HUES6 (cell line): Measurements from ENCODE around the gene FAM110C.
"Not testable (repeated sequence)": the region's sequence is repeated elsewhere in the genome, so short reads cannot be mapped to it uniquely, and the experiment has no call there.

ENCODE experiments used
- H3K27ac ChIP-seq: 2 replicates; pipeline ENCODE4 v1.7.0; 2013; ENCODE audit warnings: low read depth, mild to moderate bottlenecking, low read length, inconsistent platforms
- H3K27me3 ChIP-seq: 2 replicates; pipeline ENCODE4 v1.6.1; 2013; ENCODE audit warnings: low read length; ENCODE audit not compliant: control insufficient read depth, insufficient read depth
- H3K36me3 ChIP-seq: 2 replicates; pipeline ENCODE4 v1.6.1; 2013; ENCODE audit warnings: low read length; ENCODE audit not compliant: control insufficient read depth, insufficient read depth
- H3K4me1 ChIP-seq: 2 replicates; pipeline ENCODE4 v1.6.1; 2013; ENCODE audit warnings: low read length; ENCODE audit not compliant: control insufficient read depth, insufficient read depth
- H3K4me3 ChIP-seq: 2 replicates; pipeline ENCODE4 v1.5.1; 2013; ENCODE audit warnings: low read depth, low read length
- H3K9ac ChIP-seq: one replicate; pipeline ENCODE4 v1.6.1; 2013; ENCODE audit warnings: mild to moderate bottlenecking, low read length
- H3K9me3 ChIP-seq: 2 replicates; pipeline ENCODE4 v1.6.1; 2013; ENCODE audit warnings: low read depth, low read length; ENCODE audit not compliant: control insufficient read depth, insufficient read depth

Gene FAM110C

DNA sequence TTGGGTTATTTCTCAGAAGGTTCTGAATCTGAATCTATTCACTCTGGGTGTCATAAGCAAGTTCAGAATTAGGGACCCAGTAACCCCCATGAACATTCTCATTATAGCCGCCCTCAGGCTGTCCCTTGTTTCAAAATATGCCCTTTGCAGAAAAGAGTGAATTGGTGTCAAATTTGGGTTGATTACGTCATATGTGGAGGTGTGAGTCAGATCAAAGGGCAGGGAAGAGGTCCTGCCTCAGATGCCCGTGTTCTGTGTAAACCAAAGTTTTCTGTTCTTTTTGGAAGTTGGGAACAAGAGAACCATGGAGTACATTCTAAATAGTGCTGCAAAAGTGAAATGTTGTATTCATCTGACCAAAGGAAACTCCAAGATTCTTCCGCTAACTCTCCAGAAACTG, 5.8 kb downstream of the FAM110C start:
- H3K36me3 ChIP-seq = no peaks in the 10 kb centered on the region; the same call in 1 of the 2 replicates
- H3K27ac ChIP-seq = no peak overlapping the region
- H3K27me3 ChIP-seq = peaks cover 27% of the 10 kb centered on the region
- H3K4me1 ChIP-seq = peaks cover 14% of the 10 kb centered on the region
- H3K9me3 ChIP-seq = no peaks in the 10 kb centered on the region
- H3K4me3 ChIP-seq = no peak overlapping the region
- H3K9ac ChIP-seq = no peak overlapping the region

DNA sequence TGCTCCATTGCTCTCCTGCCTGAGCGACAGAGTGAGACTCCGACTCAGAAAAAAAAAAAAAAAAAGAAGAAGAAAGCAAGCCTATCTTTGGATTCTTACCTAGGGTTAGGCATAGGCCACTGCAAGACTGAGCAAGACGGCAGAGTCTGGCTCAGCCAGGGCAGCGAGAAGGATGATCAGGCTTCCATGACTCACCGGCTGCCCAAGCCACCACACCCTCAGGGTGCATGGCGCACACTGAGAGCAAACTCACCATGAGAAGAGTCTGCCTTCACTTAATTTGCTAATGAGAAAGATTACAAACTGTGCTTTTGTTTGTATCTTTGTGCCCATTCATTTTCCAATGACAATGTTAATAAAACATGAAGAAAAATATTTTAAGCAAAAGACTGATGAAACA, 8.2 kb downstream of the FAM110C start:
- H3K27me3 ChIP-seq = peaks cover 4% of the 10 kb centered on the region; the same call in 1 of the 2 replicates
- H3K9me3 ChIP-seq = no peaks in the 10 kb centered on the region
- H3K4me3 ChIP-seq = no peak overlapping the region
- no peak overlapping the region for H3K27ac ChIP-seq
- H3K9ac ChIP-seq = no peak overlapping the region
- H3K4me1 ChIP-seq = peaks cover 10% of the 10 kb centered on the region
- no peaks in the 10 kb centered on the region; the same call in 1 of the 2 replicates for H3K36me3 ChIP-seq

DNA sequence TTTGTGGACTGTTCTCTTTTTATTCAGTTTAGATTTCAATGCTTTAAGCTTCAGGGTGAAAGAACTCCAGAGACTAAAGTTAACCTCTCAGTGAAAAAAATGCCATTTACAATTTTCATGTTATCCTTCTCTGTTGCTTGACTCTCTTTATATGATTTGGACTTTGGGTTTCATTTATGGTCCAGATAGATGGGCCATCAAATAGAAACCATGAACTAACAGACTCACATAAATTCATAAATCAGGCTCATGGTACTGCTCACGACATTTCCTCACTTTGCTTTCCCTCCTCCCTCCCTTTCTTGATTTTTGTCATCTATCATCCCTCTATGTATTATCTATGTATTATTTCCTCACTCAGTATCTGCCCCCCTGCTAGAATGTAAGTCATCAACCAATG, 10.0 kb downstream of the FAM110C start:
- H3K4me3 ChIP-seq = no peak overlapping the region
- H3K36me3 ChIP-seq = no peaks in the 10 kb centered on the region; the same call in 1 of the 2 replicates
- H3K9me3 ChIP-seq = no peaks in the 10 kb centered on the region
- no peaks in the 10 kb centered on the region for H3K27me3 ChIP-seq
- no peak overlapping the region for H3K27ac ChIP-seq
- no peak overlapping the region for H3K9ac ChIP-seq
- peaks cover 10% of the 10 kb centered on the region for H3K4me1 ChIP-seq

DNA sequence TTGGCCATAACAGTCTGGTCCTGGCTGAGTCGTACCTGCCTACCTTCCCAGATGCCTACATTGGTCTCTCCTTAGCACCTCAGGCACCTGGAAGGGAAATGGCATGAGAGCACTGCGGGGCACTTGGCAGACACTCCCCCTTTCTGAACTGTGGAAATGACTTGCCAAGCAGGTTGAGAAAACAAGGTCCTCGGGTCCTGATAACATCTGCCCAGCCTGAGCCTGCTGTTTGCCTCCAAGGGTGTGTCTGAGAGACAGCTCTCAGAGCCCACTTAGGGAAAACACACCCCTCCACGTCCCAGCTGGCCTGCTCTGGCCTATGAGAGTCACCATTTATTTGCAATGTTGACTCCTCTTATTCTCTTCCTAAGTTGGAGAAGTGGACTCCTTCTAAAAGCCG, 10.5 kb downstream of the FAM110C start:
- H3K27me3 ChIP-seq = no peaks in the 10 kb centered on the region
- no peaks in the 10 kb centered on the region; the same call in 1 of the 2 replicates for H3K36me3 ChIP-seq
- H3K4me3 ChIP-seq = no peak overlapping the region
- no peak overlapping the region for H3K9ac ChIP-seq
- no peak overlapping the region for H3K27ac ChIP-seq
- peaks cover 10% of the 10 kb centered on the region for H3K4me1 ChIP-seq
- no peaks in the 10 kb centered on the region for H3K9me3 ChIP-seq

DNA sequence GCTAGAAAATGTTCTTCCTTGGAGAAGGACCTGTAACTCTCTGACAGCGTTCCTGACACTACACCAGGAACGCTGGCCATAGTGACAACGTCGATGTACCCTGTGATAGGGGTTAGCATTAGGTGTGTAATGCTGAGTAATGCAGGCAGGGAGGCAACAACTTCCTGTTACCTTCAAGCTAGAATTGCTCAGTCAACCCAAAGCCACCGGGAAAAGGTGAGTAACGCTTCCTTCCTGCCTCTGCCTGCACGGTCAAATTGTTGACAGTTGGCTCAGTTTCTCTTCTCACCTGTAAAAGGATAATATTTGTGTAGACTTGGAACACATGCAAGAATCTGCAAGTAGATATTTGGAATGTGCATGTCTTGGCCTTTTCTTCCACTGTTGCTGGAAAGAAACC, 12.7 kb downstream of the FAM110C start:
- H3K4me1 ChIP-seq = peaks cover 6% of the 10 kb centered on the region
- H3K4me3 ChIP-seq = no peak overlapping the region
- no peak overlapping the region for H3K27ac ChIP-seq
- H3K27me3 ChIP-seq = no peaks in the 10 kb centered on the region
- no peak overlapping the region for H3K9ac ChIP-seq
- H3K36me3 ChIP-seq = no peaks in the 10 kb centered on the region
- no peaks in the 10 kb centered on the region for H3K9me3 ChIP-seq

DNA sequence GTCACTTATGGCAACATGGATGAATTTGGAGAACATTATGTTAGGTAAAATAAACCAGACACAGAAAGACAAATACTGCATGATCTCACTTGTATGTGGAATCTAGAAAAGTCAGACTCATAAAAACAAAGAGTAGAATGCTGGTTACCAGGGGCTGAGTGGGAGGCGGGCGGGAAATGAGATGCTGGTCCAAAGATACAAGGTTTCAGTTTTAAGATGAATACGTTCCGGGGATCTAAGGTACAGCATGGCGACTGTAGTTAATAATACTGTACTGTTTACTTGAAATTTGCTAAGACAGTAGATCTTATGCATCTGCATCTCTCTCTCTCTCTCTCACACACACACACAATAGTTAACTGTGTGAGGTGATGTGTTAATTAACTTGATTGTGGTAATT, 14.2 kb downstream of the FAM110C start:
- H3K36me3 ChIP-seq = no peaks in the 10 kb centered on the region
- H3K9ac ChIP-seq = no peak overlapping the region
- no peaks in the 10 kb centered on the region for H3K4me1 ChIP-seq
- H3K27ac ChIP-seq = no peak overlapping the region
- H3K4me3 ChIP-seq = no peak overlapping the region
- no peaks in the 10 kb centered on the region for H3K9me3 ChIP-seq
- H3K27me3 ChIP-seq = no peaks in the 10 kb centered on the region

DNA sequence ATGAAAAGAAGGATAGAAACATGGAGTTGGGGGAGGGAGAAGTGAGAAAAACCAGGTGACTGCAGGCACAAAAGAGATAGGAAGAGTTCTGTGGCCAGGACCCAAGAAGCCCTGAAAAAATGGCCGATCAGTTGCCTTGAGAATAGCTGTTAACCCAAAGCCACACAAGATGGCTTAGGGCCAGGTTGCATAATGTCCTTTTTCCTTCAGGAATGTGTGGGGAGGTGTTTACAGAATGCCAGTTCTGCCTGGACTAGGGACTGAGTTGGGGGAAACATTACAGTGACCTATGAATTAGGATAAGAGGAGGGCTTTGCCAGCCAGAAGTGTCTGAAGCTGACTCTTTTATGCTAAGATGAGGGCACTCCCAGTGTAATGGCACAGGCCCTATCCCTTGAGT, 17.1 kb downstream of the FAM110C start:
- Histone ChIP-seq H3K4me1 (no peaks in the 10 kb centered on the region), H3K9me3 (no peaks in the 10 kb centered on the region), H3K27ac (no peak overlapping the region), H3K36me3 (no peaks in the 10 kb centered on the region), H3K4me3 (no peak overlapping the region), H3K9ac (no peak overlapping the region), H3K27me3 (no peaks in the 10 kb centered on the region)

DNA sequence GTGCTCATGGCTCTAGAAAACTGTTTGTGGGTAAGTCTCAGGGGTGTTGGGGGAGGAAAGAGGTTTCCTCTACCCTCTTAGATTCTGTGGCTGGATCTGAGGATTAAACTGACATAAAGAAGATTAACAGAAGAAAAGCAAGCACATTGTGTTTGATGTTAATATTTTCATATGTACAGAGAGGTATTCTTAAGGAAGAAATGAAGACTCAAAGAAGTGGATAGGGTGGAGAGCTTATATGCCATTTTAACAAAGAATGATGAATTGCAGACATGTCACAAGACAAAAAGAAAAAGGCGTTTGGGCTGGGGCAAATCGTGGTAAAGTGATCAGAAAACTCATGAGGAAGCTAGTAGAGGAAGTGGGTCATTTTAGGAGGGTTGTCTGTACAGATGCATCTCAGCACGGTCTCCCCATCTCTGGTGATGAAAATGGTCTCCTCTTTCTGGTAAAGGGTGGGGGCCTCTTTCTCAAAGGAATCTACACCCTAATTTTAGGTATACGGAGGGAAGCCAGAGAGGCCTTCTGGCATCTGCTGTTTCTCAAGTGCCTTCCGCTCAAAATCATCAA, 17.8 kb downstream of the FAM110C start:
- H3K9ac ChIP-seq = no peak overlapping the region
- no peaks in the 10 kb centered on the region for H3K27me3 ChIP-seq
- no peaks in the 10 kb centered on the region for H3K9me3 ChIP-seq
- H3K4me1 ChIP-seq = no peaks in the 10 kb centered on the region
- H3K4me3 ChIP-seq = no peak overlapping the region
- no peaks in the 10 kb centered on the region for H3K36me3 ChIP-seq
- no peak overlapping the region for H3K27ac ChIP-seq

DNA sequence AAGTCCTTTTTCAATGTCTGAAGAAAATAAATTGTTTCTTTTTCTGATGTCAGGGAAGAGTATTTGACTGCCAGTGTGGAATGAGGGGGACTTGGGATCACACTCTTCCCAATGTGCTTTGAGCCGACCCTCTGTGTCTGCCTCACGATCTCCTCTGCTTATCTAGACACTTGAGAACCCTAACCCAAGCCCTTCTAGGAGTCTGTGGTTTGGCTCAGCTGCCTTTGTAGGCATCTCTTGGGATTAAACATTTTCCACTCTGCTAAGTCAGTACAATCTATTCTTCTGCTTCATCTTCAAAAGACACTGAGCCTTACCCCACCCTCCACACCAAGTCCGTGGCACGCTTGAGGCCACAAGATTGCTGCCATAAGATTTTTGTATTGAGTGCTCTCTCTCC, 19.4 kb downstream of the FAM110C start:
- Histone ChIP-seq H3K4me3 (no peak overlapping the region), H3K4me1 (no peaks in the 10 kb centered on the region), H3K27me3 (no peaks in the 10 kb centered on the region), H3K9me3 (no peaks in the 10 kb centered on the region), H3K36me3 (no peaks in the 10 kb centered on the region), H3K27ac (no peak overlapping the region), H3K9ac (no peak overlapping the region)

DNA sequence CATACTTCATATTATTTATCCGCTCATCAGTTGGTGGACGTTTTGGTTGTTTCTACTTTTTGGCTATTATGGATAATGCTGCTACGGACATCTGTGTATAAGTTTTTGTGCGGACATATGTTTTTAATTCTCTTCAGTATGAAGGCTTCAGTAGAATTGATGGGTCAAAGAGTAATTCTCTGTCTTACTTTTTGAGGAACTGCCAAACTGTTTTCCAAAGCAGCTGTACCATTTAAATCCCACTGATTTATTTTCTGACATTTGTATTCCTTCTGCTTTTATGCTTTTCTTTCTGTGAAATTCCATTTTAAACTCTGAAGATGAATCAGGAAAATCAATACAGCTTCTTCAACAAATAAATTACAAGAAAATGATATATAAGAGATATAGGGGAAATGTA, 20.8 kb downstream of the FAM110C start:
- Histone ChIP-seq H3K36me3 (no peaks in the 10 kb centered on the region), H3K4me1 (no peaks in the 10 kb centered on the region), H3K27ac (no peak overlapping the region), H3K4me3 (no peak overlapping the region), H3K9me3 (no peaks in the 10 kb centered on the region), H3K9ac (no peak overlapping the region), H3K27me3 (no peaks in the 10 kb centered on the region)

DNA sequence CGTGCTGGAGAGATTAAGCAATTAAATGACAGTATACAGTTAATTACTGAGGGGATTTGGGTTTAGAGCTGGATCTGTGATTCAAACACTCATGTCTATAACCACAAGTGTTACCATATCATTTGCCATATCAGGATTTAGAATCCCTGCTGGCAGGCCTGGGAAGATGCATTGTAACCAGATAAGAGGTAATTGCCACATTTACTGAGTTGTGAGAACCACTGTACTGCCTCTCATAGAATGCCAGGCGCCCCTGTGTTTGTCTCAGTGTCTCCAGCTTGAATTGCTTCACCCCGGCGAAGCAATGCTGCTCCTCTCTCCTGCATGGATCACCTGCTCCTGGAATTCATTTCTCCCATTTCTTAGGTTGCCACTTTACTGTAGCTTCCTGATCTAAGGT, 21.7 kb downstream of the FAM110C start:
- H3K4me3 ChIP-seq, H3K27ac ChIP-seq, H3K27me3 ChIP-seq, H3K9ac ChIP-seq, H3K9me3 ChIP-seq, H3K4me1 ChIP-seq, H3K36me3 ChIP-seq: not testable (repeated sequence)

DNA sequence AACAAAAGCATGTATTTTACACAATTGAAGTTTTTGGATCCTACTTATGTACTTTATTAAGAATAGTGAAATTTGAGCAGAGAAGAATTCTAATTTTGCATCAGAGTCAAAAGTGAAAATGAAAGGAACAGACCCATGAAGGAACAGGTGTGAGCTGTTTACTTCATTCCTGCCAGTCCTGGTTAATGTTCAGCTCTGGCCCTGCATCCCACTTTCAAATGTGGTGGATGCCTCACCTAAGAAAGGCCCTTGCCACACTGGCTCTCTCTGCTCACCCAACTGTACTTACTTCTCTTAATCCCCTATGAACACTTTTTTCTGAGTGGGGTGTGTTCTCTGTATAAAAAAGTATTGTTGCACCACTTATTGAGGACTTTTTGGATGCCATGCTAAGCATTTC, 22.2 kb downstream of the FAM110C start:
- no peak overlapping the region for H3K27ac ChIP-seq
- H3K36me3 ChIP-seq = no peaks in the 10 kb centered on the region
- no peaks in the 10 kb centered on the region for H3K27me3 ChIP-seq
- no peak overlapping the region for H3K9ac ChIP-seq
- H3K4me1 ChIP-seq = no peaks in the 10 kb centered on the region
- no peak overlapping the region for H3K4me3 ChIP-seq
- H3K9me3 ChIP-seq = no peaks in the 10 kb centered on the region
